Breast epithelium (tissue), 4 donors: Measurements from ENCODE around the gene KIF21B. TPM values are rescaled to one million over a fixed set of nuclear protein-coding genes. Genes with fewer than 3 reads are reported as not detected.

Experiments used
- DNase-seq, 2 donors: peaks; one replicate each; pipeline ENCODE4 v3.0.0-alpha.2; 2019; ENCODE audit warnings: low spot score in 2 of 2
- H3K27ac ChIP-seq, 2 donors: fragments of 200-600 bp; sonication (generic) in 1 of 2; one replicate each; pipeline ENCODE4 v1.5.1; 2016 to 2019; ENCODE audit warnings: mild to moderate bottlenecking in 1 of 2
- H3K27me3 ChIP-seq, 2 donors: fragments of 200-600 bp; sonication (generic) in 1 of 2; one replicate each; pipeline versions ENCODE4 v1.5.1 to v1.6.0; 2017 to 2019; ENCODE audit warnings: control low read depth in 1 of 2, mild to moderate bottlenecking in 1 of 2
- H3K36me3 ChIP-seq: fragments of 200-600 bp; one replicate; pipeline ENCODE4 v1.5.1; 2019
- H3K4me1 ChIP-seq, 2 donors: fragments of 200-600 bp; sonication (generic); one replicate each; pipeline ENCODE4 v1.5.1; 2016 to 2019; ENCODE audit warnings: control low read depth in 1 of 2
- H3K4me3 ChIP-seq, 3 donors: fragments of 200-600 bp; sonication (generic); 1 replicate in 2 of 3; 2 replicates in 1 of 3; pipeline ENCODE4 v1.5.1; 2016 to 2019; ENCODE audit warnings: mild to moderate bottlenecking in 3 of 3, moderate library complexity in 2 of 3
- H3K9me3 ChIP-seq, 2 donors: fragments of 200-600 bp; sonication (generic) in 1 of 2; one replicate each; pipeline ENCODE4 v1.5.1; 2016 to 2019; ENCODE audit warnings: control low read depth in 1 of 2
- POLR2A ChIP-seq: fragments of 450-650 bp; IDR thresholded peaks from one replicate; pipeline ENCODE4 v1.6.1; 2016; ENCODE audit warnings: antibody characterized with exemption, mild to moderate bottlenecking, moderate library complexity
- POLR2AphosphoS5 ChIP-seq, 3 donors: sonication (generic); formaldehyde crosslinking; IDR thresholded peaks; one replicate each; pipeline ENCODE4 v1.6.1; 2017; ENCODE audit warnings: antibody characterized with exemption in 3 of 3
- intact Hi-C: fragments of 100-400 bp; cut with DNase I; formaldehyde crosslinking; loops from one replicate; pipeline ENCODE4 v1.15.1; 2023; ENCODE audit warnings: low total_unique reads
- total RNA-seq, 3 donors: library from RNA; depleted of rRNA; stranded (reverse); fragments of >200 nt; gene quantifications; one replicate each; pipeline ENCODE4 v1.1.0, GENCODE V29; 2016
- TF ChIP-seq, protein P1 (sequence below), 3 donors: fragments of 450-650 bp; IDR thresholded peaks; one replicate each; pipeline ENCODE4 v1.5.1; 2016 to 2017; ENCODE audit warnings: antibody characterized with exemption in 3 of 3, mild to moderate bottlenecking in 3 of 3, moderate library complexity in 3 of 3

The KIF21B gene
- total RNA-seq, 3 donors from 2014 or later = 0.96 to 2.6 (median 1.3) TPM

DNA sequence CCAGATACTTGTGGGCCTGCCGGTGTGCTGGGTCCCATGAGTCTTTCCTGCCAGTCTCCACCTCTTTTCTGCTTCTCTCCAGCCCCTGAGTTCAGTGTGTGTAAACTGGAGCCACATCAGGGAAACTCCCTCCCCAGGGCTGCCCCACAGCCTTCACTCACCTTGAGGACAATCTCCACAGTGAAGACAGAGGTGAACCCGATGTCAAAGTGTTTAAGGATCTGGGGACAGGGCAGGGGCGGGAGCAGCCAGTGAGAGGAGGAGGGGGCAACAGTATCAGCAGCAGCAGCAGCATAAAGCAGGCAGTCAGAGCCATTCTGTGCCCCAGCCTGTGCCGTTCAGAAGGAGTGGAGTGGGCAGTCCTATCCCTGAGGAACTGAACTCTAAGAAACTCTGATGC is 45.5 kb upstream of the KIF21B start:
- Histone ChIP-seq H3K27me3 (peaks cover 0 to 5% of the 10 kb centered on the region in 2 donors), H3K27ac (no peak overlapping the region), H3K36me3 (no peaks in the 10 kb centered on the region), H3K4me3 (no peak overlapping the region), H3K9me3 (no peaks in the 10 kb centered on the region), H3K4me1 (no peaks in the 10 kb centered on the region)
- TF ChIP-seq POLR2AphosphoS5 (IDR thresholded peaks at IDR 0.05) = no peak
- no peak for TF ChIP-seq POLR2A
- TF ChIP-seq, protein P1, sequence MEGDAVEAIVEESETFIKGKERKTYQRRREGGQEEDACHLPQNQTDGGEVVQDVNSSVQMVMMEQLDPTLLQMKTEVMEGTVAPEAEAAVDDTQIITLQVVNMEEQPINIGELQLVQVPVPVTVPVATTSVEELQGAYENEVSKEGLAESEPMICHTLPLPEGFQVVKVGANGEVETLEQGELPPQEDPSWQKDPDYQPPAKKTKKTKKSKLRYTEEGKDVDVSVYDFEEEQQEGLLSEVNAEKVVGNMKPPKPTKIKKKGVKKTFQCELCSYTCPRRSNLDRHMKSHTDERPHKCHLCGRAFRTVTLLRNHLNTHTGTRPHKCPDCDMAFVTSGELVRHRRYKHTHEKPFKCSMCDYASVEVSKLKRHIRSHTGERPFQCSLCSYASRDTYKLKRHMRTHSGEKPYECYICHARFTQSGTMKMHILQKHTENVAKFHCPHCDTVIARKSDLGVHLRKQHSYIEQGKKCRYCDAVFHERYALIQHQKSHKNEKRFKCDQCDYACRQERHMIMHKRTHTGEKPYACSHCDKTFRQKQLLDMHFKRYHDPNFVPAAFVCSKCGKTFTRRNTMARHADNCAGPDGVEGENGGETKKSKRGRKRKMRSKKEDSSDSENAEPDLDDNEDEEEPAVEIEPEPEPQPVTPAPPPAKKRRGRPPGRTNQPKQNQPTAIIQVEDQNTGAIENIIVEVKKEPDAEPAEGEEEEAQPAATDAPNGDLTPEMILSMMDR (IDR thresholded peaks at IDR 0.05) = no peak
- DNase-seq = no peak
- intact Hi-C loops = no loop called here

DNA sequence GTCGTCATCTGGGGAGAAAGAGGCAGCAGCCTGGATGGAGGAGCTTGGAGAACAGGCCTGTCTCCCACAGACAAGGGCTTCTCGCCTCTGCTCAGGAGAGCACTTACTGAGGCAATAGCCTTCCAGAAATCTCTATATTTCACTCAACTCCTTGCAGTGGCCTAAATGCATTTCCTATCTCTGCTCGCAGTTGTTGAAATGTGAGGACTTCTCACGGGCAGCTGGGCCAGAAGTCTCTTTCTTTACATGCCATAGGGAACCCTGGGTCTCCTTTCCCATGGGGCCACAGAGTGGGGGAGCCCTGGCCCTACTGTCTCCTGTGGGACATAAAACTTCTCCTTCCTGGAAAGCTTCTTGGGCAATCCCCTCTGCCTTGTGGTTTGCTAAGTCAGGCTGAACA is 43.5 kb upstream of the KIF21B start:
- Histone ChIP-seq H3K4me1 (no peaks in the 10 kb centered on the region), H3K27me3 (peaks cover 0 to 5% of the 10 kb centered on the region in 2 donors), H3K27ac (no peak overlapping the region), H3K4me3 (no peak overlapping the region), H3K36me3 (no peaks in the 10 kb centered on the region), H3K9me3 (no peaks in the 10 kb centered on the region)
- intact Hi-C loops = no loop called here
- TF ChIP-seq POLR2AphosphoS5 (IDR thresholded peaks at IDR 0.05) (no peak), POLR2A (no peak)
- TF ChIP-seq, protein P1 (IDR thresholded peaks at IDR 0.05) = no peak
- no peak for DNase-seq

DNA sequence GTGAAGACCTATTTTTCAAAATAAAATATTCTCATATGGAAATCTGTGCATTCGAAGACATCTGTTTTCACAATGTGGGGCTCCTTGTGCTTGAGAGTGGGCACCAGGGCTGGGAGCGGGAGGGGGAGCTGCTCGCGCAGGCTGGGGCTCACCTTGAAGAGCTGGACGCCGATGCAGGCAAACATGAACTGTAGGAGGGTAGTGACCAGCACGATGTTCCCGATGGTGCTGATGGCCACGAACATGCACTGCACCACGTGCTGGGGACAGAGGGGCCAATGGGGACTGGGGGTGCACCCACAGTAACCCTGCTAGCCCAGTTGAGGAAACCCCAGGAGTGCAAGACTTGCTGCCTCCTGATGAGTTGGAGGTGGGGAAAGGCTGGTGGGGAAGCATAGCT is 42.2 kb upstream of the KIF21B start:
- Histone ChIP-seq H3K27ac (no peak overlapping the region), H3K36me3 (no peaks in the 10 kb centered on the region), H3K4me3 (no peak overlapping the region), H3K9me3 (no peaks in the 10 kb centered on the region), H3K27me3 (peaks cover 0 to 5% of the 10 kb centered on the region in 2 donors), H3K4me1 (no peaks in the 10 kb centered on the region)
- TF ChIP-seq POLR2AphosphoS5 (IDR thresholded peaks at IDR 0.05) (no peak), POLR2A (no peak)
- TF ChIP-seq, protein P1 (IDR thresholded peaks at IDR 0.05) = no peak
- intact Hi-C loops = no loop called here
- DNase-seq = no peak

DNA sequence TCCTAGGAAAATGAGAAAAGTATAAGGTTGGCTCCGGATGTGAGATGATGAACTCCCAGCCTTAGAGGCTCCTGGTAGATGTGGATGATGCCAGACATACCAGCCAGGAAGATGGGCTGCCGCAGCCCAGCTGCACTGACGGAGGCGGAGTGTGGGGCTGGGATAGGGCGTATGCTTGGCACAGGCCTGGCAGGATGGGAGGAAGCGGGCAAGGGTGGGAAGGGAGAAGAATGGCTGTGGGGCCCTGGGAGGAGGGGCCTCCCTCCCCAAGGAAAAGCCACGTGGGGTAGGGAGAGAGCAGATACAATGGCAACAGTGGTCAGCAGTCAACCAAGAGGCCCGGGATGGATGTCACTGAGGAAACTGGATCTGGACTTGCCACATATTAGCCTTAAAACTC is 41.3 kb upstream of the KIF21B start:
- intact Hi-C loops = no loop called here
- no peaks in the 10 kb centered on the region for H3K4me1 ChIP-seq
- H3K27ac ChIP-seq = no peak overlapping the region
- no peak overlapping the region for H3K4me3 ChIP-seq
- H3K36me3 ChIP-seq = no peaks in the 10 kb centered on the region
- no peak for DNase-seq
- peaks cover 0 to 5% of the 10 kb centered on the region in 2 donors for H3K27me3 ChIP-seq
- no peaks in the 10 kb centered on the region for H3K9me3 ChIP-seq
- TF ChIP-seq, protein P1 (IDR thresholded peaks at IDR 0.05) = no peak
- TF ChIP-seq POLR2AphosphoS5 (IDR thresholded peaks at IDR 0.05) = no peak
- no peak for TF ChIP-seq POLR2A

DNA sequence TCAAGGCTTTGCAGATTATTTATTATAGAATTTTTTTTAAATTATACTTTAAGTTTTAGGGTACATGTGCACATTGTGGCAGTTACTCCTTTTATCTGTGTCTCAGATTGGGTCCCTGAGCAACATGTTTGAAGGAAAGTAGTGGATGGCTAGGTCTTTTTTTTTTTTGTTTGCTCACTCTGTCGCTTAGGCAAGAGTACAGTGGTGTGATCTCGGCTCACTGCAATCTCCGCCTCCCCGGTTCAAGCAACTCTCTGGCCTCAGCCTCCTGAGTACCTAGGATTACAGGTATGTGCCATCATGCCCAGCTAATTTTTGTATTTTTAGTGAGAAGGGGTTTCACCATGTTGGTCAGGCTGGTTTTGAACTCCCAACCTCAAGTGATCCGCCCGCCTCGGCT is 39.6 kb upstream of the KIF21B start:
- Histone ChIP-seq H3K27me3 (peaks cover 0 to 5% of the 10 kb centered on the region in 2 donors), H3K36me3 (no peaks in the 10 kb centered on the region), H3K4me3 (no peak overlapping the region), H3K4me1 (no peaks in the 10 kb centered on the region), H3K27ac (no peak overlapping the region), H3K9me3 (no peaks in the 10 kb centered on the region)
- TF ChIP-seq POLR2AphosphoS5 (IDR thresholded peaks at IDR 0.05) = no peak
- TF ChIP-seq, protein P1 (IDR thresholded peaks at IDR 0.05) = no peak
- TF ChIP-seq POLR2A = no peak
- DNase-seq = no peak
- intact Hi-C loops = no loop called here
